ENCODE data around the gene CEP112. TPM values are rescaled to one million over a fixed set of nuclear protein-coding genes. Genes with fewer than 3 reads are reported as not detected.

Gene CEP112
- total RNA-seq, 1 experiment from 2014 or later = 9.5 TPM

DNA sequence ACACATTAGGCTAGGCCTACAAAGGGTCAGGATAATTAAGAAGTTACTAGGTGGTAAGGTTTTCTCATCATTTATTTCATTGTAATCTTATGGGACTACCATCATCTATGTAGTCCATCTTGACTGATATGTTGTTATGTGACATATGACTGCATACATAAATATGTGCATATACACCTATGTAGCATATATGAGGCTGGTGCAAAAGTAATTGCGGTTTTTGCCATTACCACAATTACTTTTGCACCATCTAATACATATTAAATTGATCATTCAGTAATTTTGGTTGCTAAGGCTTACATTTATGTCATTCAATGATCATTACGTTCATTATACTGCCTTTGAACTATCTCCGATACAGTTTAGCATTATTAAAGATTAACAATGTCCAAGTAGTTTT, 462.7 kb downstream of the CEP112 start:
- no peaks in the 10 kb centered on the region for H3K27me3 ChIP-seq (ENCODE audit: control insufficient read depth, insufficient read depth, low read length)
- H3K36me3 ChIP-seq (ENCODE audit: control insufficient read depth, insufficient read depth, low read length) = no peaks in the 10 kb centered on the region
- H3K4me1 ChIP-seq (ENCODE audit: control insufficient read depth, insufficient read depth, low read length) = no peaks in the 10 kb centered on the region
- no peak for TF ChIP-seq POLR2AphosphoS5 (IDR thresholded peaks at IDR 0.05; ENCODE audit: low read depth, low read length)
- TF ChIP-seq TCF7L2 (IDR thresholded peaks at IDR 0.05; ENCODE audit: low read depth, low read length) = no peak
- TF ChIP-seq SIN3A (IDR thresholded peaks at IDR 0.05; ENCODE audit: borderline replicate concordance, insufficient read depth, low read depth, low read length) = no peak
- TF ChIP-seq, protein P1, sequence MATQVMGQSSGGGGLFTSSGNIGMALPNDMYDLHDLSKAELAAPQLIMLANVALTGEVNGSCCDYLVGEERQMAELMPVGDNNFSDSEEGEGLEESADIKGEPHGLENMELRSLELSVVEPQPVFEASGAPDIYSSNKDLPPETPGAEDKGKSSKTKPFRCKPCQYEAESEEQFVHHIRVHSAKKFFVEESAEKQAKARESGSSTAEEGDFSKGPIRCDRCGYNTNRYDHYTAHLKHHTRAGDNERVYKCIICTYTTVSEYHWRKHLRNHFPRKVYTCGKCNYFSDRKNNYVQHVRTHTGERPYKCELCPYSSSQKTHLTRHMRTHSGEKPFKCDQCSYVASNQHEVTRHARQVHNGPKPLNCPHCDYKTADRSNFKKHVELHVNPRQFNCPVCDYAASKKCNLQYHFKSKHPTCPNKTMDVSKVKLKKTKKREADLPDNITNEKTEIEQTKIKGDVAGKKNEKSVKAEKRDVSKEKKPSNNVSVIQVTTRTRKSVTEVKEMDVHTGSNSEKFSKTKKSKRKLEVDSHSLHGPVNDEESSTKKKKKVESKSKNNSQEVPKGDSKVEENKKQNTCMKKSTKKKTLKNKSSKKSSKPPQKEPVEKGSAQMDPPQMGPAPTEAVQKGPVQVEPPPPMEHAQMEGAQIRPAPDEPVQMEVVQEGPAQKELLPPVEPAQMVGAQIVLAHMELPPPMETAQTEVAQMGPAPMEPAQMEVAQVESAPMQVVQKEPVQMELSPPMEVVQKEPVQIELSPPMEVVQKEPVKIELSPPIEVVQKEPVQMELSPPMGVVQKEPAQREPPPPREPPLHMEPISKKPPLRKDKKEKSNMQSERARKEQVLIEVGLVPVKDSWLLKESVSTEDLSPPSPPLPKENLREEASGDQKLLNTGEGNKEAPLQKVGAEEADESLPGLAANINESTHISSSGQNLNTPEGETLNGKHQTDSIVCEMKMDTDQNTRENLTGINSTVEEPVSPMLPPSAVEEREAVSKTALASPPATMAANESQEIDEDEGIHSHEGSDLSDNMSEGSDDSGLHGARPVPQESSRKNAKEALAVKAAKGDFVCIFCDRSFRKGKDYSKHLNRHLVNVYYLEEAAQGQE (IDR thresholded peaks at IDR 0.05; ENCODE audit: insufficient read depth in 1 of 2, low read depth in 2 of 2, low read length in 1 of 2) = no peak
- ATAC-seq = no peak
- H3K4me3 ChIP-seq (ENCODE audit: low read depth in 2 of 2, low read length in 2 of 2) = no peak overlapping the region
- BruUV-seq (replicated peaks) = no TSS peak
- ChIA-PET POLR2A (no interaction called here), CTCF (no interaction called here)
- H3K27ac ChIP-seq (ENCODE audit: low read length) = no peak overlapping the region
- no peak for DNase-seq (ENCODE audit: low read depth, low spot score)
- in situ Hi-C loops (cut with HindIII; ENCODE audit: low pct_unique_long_range_greater_than_20kb, low sequenced_read_pairs) = no loop called here
- H3K9me3 ChIP-seq (ENCODE audit: control insufficient read depth, insufficient read depth, low read depth, low read length) = no peaks in the 10 kb centered on the region
- intact Hi-C loops (cut with micrococcal nuclease; ENCODE audit: unreplicated experiment) = no loop called here

DNA sequence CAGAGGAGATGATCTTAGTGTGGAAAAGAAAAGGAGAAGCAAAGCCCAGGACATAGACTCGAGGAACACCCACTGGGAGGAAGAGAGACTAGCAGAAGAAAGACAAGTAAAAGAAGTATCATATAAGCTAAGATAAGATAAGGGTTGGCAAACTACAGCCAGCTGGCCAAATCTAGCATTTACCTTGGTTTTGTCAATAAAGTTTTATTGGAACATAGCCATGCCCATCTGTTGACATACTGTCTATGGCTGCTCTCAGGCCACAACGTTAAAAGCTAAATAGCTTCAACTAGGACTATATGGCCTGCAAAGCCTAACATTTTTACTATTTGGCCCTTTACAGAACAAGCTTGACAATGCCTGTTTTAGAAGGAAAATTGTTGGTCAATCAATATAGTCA, 464.1 kb downstream of the CEP112 start:
- Histone ChIP-seq H3K36me3 (ENCODE audit: control insufficient read depth, insufficient read depth, low read length) (no peaks in the 10 kb centered on the region), H3K27ac (ENCODE audit: low read length) (no peak overlapping the region), H3K27me3 (ENCODE audit: control insufficient read depth, insufficient read depth, low read length) (no peaks in the 10 kb centered on the region), H3K4me1 (ENCODE audit: control insufficient read depth, insufficient read depth, low read length) (peaks cover 5% of the 10 kb centered on the region; the same call in 1 of the 2 replicates), H3K9me3 (ENCODE audit: control insufficient read depth, insufficient read depth, low read depth, low read length) (no peaks in the 10 kb centered on the region), H3K4me3 (ENCODE audit: low read depth in 2 of 2, low read length in 2 of 2) (no peak overlapping the region)
- DNase-seq (ENCODE audit: low read depth, low spot score) (no peak), ATAC-seq (no peak)
- intact Hi-C loops (cut with micrococcal nuclease; ENCODE audit: unreplicated experiment) (no loop called here), in situ Hi-C loops (cut with HindIII; ENCODE audit: low pct_unique_long_range_greater_than_20kb, low sequenced_read_pairs) (no loop called here)
- CTCF ChIA-PET = no interaction called here
- BruUV-seq (replicated peaks) = no TSS peak
- TF ChIP-seq SIN3A (IDR thresholded peaks at IDR 0.05; ENCODE audit: borderline replicate concordance, insufficient read depth, low read depth, low read length) (no peak), TCF7L2 (IDR thresholded peaks at IDR 0.05; ENCODE audit: low read depth, low read length) (no peak), POLR2AphosphoS5 (IDR thresholded peaks at IDR 0.05; ENCODE audit: low read depth, low read length) (no peak)
- TF ChIP-seq, protein P1 (IDR thresholded peaks at IDR 0.05; ENCODE audit: insufficient read depth in 1 of 2, low read depth in 2 of 2, low read length in 1 of 2) = no peak
- TF ChIP-seq, protein P2, sequence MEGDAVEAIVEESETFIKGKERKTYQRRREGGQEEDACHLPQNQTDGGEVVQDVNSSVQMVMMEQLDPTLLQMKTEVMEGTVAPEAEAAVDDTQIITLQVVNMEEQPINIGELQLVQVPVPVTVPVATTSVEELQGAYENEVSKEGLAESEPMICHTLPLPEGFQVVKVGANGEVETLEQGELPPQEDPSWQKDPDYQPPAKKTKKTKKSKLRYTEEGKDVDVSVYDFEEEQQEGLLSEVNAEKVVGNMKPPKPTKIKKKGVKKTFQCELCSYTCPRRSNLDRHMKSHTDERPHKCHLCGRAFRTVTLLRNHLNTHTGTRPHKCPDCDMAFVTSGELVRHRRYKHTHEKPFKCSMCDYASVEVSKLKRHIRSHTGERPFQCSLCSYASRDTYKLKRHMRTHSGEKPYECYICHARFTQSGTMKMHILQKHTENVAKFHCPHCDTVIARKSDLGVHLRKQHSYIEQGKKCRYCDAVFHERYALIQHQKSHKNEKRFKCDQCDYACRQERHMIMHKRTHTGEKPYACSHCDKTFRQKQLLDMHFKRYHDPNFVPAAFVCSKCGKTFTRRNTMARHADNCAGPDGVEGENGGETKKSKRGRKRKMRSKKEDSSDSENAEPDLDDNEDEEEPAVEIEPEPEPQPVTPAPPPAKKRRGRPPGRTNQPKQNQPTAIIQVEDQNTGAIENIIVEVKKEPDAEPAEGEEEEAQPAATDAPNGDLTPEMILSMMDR (IDR thresholded peaks at IDR 0.05) = no peak
- POLR2A ChIA-PET = no interaction called here
